ENCODE measurements around the gene SLC17A7. TPM values are rescaled to one million over a fixed set of nuclear protein-coding genes. Genes with fewer than 3 reads are reported as not detected.

The SLC17A7 gene
- total and polyA plus RNA-seq, 2 of the 8 experiments (the other 6 are each of a cell fraction or from before 2014, with no cell fraction given) = 2.7 to 3.0 TPM

DNA sequence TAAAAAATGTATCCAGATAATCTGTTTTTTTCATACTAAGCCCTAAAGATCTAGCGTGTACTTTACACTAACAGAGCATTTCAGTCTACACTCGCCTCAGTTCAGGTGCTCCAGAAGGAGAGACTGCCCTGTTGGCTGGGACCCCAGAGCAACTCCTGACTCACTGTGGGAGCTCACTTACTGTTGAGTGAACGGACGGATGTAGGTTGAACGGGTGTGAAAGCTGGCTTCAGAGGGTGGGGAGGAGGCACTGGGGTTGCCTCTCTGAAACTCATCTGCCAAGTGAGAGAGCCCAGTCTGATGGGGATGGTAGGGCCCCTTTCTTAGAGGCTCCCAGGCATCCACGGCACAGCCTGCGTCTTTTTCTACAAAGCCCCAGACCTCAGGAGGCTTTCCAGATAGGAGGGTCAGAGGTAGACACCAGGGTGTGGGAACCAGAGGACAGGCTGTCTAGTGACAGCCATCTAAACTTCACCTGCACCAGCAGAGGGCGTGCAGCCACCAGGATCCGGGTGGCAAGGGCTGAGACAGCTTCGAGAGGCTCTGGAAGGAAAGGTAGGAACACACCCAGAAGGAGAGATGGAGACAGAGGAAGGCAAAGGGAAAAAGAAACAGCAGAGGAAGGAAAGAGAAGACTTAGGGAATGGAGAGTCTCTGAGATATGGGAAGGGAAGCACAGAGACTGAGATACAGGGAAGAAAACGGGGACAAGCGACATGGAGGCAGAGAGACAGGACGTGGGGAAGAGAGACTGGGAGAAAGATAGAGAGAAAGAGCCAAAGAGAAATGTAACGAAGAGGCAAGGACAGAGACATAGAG lies 49.5 kb downstream of the SLC17A7 start:
- H4K91ac ChIP-seq (replicated peaks; ENCODE audit: insufficient read length, low read length) = no peak overlapping the region
- H3K9ac ChIP-seq (replicated peaks in 1 of 4; ENCODE audit: extremely low read depth in 1 of 4, low read depth in 3 of 4, low read length in 3 of 4) = no peak overlapping the region
- no peak overlapping the region for H2BK120ac ChIP-seq (replicated peaks; ENCODE audit: low read depth, low read length)
- peak; percentile 62 to 82 for DNase-seq (ENCODE audit: low read depth in 1 of 2, low spot score in 2 of 2)
- H3K18ac ChIP-seq (ENCODE audit: extremely low read depth, low read length) = no peak overlapping the region
- no peak overlapping the region for H3K4me2 ChIP-seq (ENCODE audit: insufficient read depth in 1 of 2, low read depth in 2 of 2, low read length in 2 of 2)
- H3K4ac ChIP-seq (replicated peaks; ENCODE audit: insufficient read length, low read depth, low read length) = no peak overlapping the region
- no peaks in the 10 kb centered on the region for H3K36me3 ChIP-seq (ENCODE audit: control insufficient read depth in 2 of 4, insufficient read depth in 4 of 4, low read length in 3 of 4)
- FAIRE-seq = peak; percentile 93
- WGBS, 2 experiments (ENCODE audit: extremely low coverage in 1 of 2, insufficient coverage in 1 of 2, insufficient read length in 1 of 2, insufficient replicate concordance in 2 of 2, low coverage in 1 of 2, low lambda C conversion rate in 2 of 2, missing lambda C conversion rate in 1 of 2) = 53% methylated on average over 14 of the region's 14 CpGs; no CpG with 5 or more reads in 1 of the 2 experiments
- no peak overlapping the region for H2BK20ac ChIP-seq (ENCODE audit: low read length)
- H3K4me1 ChIP-seq (replicated peaks in 1 of 4; ENCODE audit: control insufficient read depth in 3 of 4, insufficient read depth in 4 of 4, low read length in 3 of 4) = peaks cover 0 to 8% (median 3%) of the 10 kb centered on the region in 4 experiments; a peak in 3 of 7 replicates
- no peak overlapping the region for H2AK5ac ChIP-seq (ENCODE audit: low read depth, low read length)
- H3K56ac ChIP-seq (replicated peaks; ENCODE audit: insufficient read length, low read depth, low read length) = no peak overlapping the region
- no peak overlapping the region for H4K5ac ChIP-seq (ENCODE audit: insufficient read length, low read depth, low read length)
- H2BK15ac ChIP-seq (ENCODE audit: low read length) = peak overlapping the region; percentile 100; the same call in 1 of the 2 replicates
- ChIA-PET CTCF (ENCODE audit: partially characterized antibody) (interaction anchor here (0.6 to 10.4 kb wide), 24 partner anchors 9 to 152 kb away, joined by 3 to 291 read pairs (median 6); partner anchors contain the start of genes GFY, PTH2 and SLC17A7), POLR2A (ENCODE audit: partially characterized antibody) (interaction anchor here (0.6 to 2.0 kb wide), 12 partner anchors 12 to 84 kb away, joined by 3 to 7 read pairs (median 4); no protein-coding TSS in a partner anchor)
- H2AFZ ChIP-seq (ENCODE audit: low read length) = peak overlapping the region; percentile 54; the same call in 1 of the 2 replicates
- H3K4me3 ChIP-seq (ENCODE audit: extremely low read depth in 1 of 4, insufficient read depth in 2 of 4, low read depth in 3 of 4, low read length in 4 of 4) = no peak overlapping the region
- H3K23ac ChIP-seq (ENCODE audit: insufficient read length) = no peak overlapping the region
- H3K14ac ChIP-seq (ENCODE audit: insufficient read length) = no peak overlapping the region
- H3K27ac ChIP-seq (ENCODE audit: low read depth, low read length) = no peak overlapping the region
- H4K8ac ChIP-seq (ENCODE audit: extremely low read depth, insufficient read depth, low read length) = no peak overlapping the region
- no peaks in the 10 kb centered on the region for H3K27me3 ChIP-seq (replicated peaks in 1 of 4; ENCODE audit: control insufficient read depth in 3 of 4, extremely low read depth in 1 of 4, insufficient read depth in 3 of 4, low read length in 3 of 4)
- H3K79me1 ChIP-seq (ENCODE audit: low read depth, low read length) = no peaks in the 10 kb centered on the region
- H4K20me1 ChIP-seq (replicated peaks in 1 of 2; ENCODE audit: control insufficient read depth in 1 of 2, insufficient read depth in 2 of 2, low read length in 2 of 2) = no peaks in the 10 kb centered on the region
- H2BK5ac ChIP-seq (ENCODE audit: low read depth, low read length) = no peak overlapping the region; the same call in 1 of the 2 replicates
- H2BK12ac ChIP-seq (ENCODE audit: low read depth, low read length) = no peak overlapping the region; the same call in 1 of the 2 replicates
- no peaks in the 10 kb centered on the region; the same call in 1 of the 2 replicates for H3K23me2 ChIP-seq (ENCODE audit: low read depth, low read length)
- no peaks in the 10 kb centered on the region for H3K79me2 ChIP-seq (ENCODE audit: control insufficient read depth in 1 of 2, insufficient read depth in 2 of 2, low read length in 2 of 2)
- no peaks in the 10 kb centered on the region for H3K9me3 ChIP-seq (ENCODE audit: insufficient read depth in 2 of 2, low read depth in 1 of 2, low read length in 1 of 2)
